NK-92 treated with Interleukin-12 subunit alpha and Interleukin-12 subunit beta, amount 100 ng/mL, for 24 hours (cell line): ENCODE measurements around the gene NCBP1.
"Not testable (repeated sequence)": the region's sequence is repeated elsewhere in the genome, so short reads cannot be mapped to it uniquely, and the experiment has no call there.

Experiments used
- DNase-seq: peaks from one replicate; lab custom pipeline; 2025; lab: John Stamatoyannopoulos, UW

NCBP1 gene

GRCh38 chr9:97672403-97672802, 38.8 kb downstream of the NCBP1 start:
- DNase-seq, result no peak

GRCh38 chr9:97673922-97674321, 40.3 kb downstream of the NCBP1 start:
- no peak for DNase-seq

GRCh38 chr9:97675655-97676054, 42.0 kb downstream of the NCBP1 start:
- no peak for DNase-seq

GRCh38 chr9:97682242-97682641, 48.6 kb downstream of the NCBP1 start:
- no peak for DNase-seq

- no peak for DNase-seq
Observed at GRCh38 chr9:97688654-97689053, 55.0 kb downstream of the NCBP1 start.

- no peak for DNase-seq
Observed at GRCh38 chr9:97689401-97690180, 56.0 kb downstream of the NCBP1 start.

GRCh38 chr9:97694769-97695168, 61.1 kb downstream of the NCBP1 start:
- no peak for DNase-seq

GRCh38 chr9:97695390-97695789, 61.8 kb downstream of the NCBP1 start:
- DNase-seq, result no peak

GRCh38 chr9:97695995-97696802, 62.6 kb downstream of the NCBP1 start:
- DNase-seq, result no peak

- DNase-seq, result peak; percentile 95
Observed at GRCh38 chr9:97696803-97697601, 63.4 kb downstream of the NCBP1 start, which contains the start of gene XPA. Gene XPA (minus strand): TSS chr9:97697340. CDS start chr9:97697292, 48 bp downstream.

GRCh38 chr9:97697837-97698236, 64.2 kb downstream of the NCBP1 start:
- no peak for DNase-seq

GRCh38 chr9:97698865-97699264, 65.2 kb downstream of the NCBP1 start:
- DNase-seq, result no peak

GRCh38 chr9:97699281-97699680, 65.7 kb downstream of the NCBP1 start:
- DNase-seq, result not testable (repeated sequence)

GRCh38 chr9:97699824-97700223, 66.2 kb downstream of the NCBP1 start:
- DNase-seq, result not testable (repeated sequence)

- peak; percentile 5 for DNase-seq
Observed at GRCh38 chr9:97703437-97704344, 70.1 kb downstream of the NCBP1 start.

GRCh38 chr9:97704345-97704677, 70.7 kb downstream of the NCBP1 start:
- DNase-seq, result no peak

GRCh38 chr9:97704851-97705250, 71.2 kb downstream of the NCBP1 start:
- no peak for DNase-seq

- no peak for DNase-seq
Observed at GRCh38 chr9:97705354-97705950, 71.8 kb downstream of the NCBP1 start.

GRCh38 chr9:97706246-97706645, 72.6 kb downstream of the NCBP1 start:
- no peak for DNase-seq

GRCh38 chr9:97710356-97711222, 77.0 kb downstream of the NCBP1 start:
- peak; percentile 5 for DNase-seq
